Panc1 (cell line): ENCODE measurements around the gene CNGA4. TPM values are rescaled to one million over a fixed set of nuclear protein-coding genes. Genes with fewer than 3 reads are reported as not detected.

Experiments
- ATAC-seq: fragments of 200-7000 bp; cut with Tn5 transposase; 2 replicates; pipeline ENCODE4 v1.9.1; 2020; ENCODE audit warnings: mild to moderate bottlenecking, moderate library complexity
- BruUV-seq: library from RNA; stranded (reverse); fragments of 400-500 nt; replicated peaks from 2 replicates; lab custom pipeline; 2021; lab: Mats Ljungman, UMichigan
- CTCF ChIA-PET: fragments of 300-600 bp; sonication (Branson Sonifier 250); formaldehyde crosslinking; loops from one replicate; lab custom pipeline; 2022; ENCODE audit warnings: antibody characterized with exemption; lab: Charles Lee
- POLR2A ChIA-PET: fragments of 300-600 bp; sonication (Branson Sonifier 250); formaldehyde crosslinking; loops from one replicate; lab custom pipeline; 2022; ENCODE audit warnings: antibody characterized with exemption; lab: Charles Lee
- DNase-seq: peaks from one replicate; pipeline ENCODE4 v3.0.0-alpha.2; 2010; ENCODE audit warnings: low read depth, low spot score
- H3K27ac ChIP-seq: 2 replicates; pipeline ENCODE4 v1.5.1; 2011; ENCODE audit warnings: mild to moderate bottlenecking, low read length, inconsistent platforms
- H3K27me3 ChIP-seq: fragments of 200-500 bp; sonication (Bioruptor generic); 2 replicates; pipeline ENCODE4 v1.6.0; 2014; ENCODE audit warnings: low read length, inconsistent platforms; ENCODE audit not compliant: control insufficient read depth, insufficient read depth
- H3K36me3 ChIP-seq: fragments of 200-500 bp; sonication (Bioruptor generic); 2 replicates; pipeline ENCODE4 v1.5.1; 2014; ENCODE audit warnings: inconsistent platforms, mild to moderate bottlenecking, low read length, moderate library complexity; ENCODE audit not compliant: control insufficient read depth, insufficient read depth
- H3K4me1 ChIP-seq: 2 replicates; pipeline ENCODE4 v1.5.1; 2011; ENCODE audit warnings: inconsistent platforms, mild to moderate bottlenecking, low read length, moderate library complexity; ENCODE audit not compliant: control insufficient read depth, insufficient read depth
- H3K4me3 ChIP-seq, 2 experiments: 2 replicates each; pipeline ENCODE4 v1.5.1; 2011 to 2012; ENCODE audit warnings: low read depth in 2 of 2, low read length in 2 of 2, mild to moderate bottlenecking in 2 of 2, inconsistent platforms in 1 of 2, moderate library complexity in 1 of 2
- H3K9me3 ChIP-seq: fragments of 200-500 bp; sonication (Bioruptor generic); 2 replicates; pipeline ENCODE4 v1.5.1; 2014; ENCODE audit warnings: low read depth, mild to moderate bottlenecking, inconsistent platforms, low read length, moderate library complexity; ENCODE audit not compliant: control insufficient read depth, insufficient read depth
- CTCF ChIP-seq: fragments of 450-650 bp; IDR thresholded peaks from 2 replicates; pipeline ENCODE4 v1.5.1; 2017; ENCODE audit warnings: mild to moderate bottlenecking
- POLR2AphosphoS5 ChIP-seq: IDR thresholded peaks from 2 replicates; pipeline ENCODE4 v1.6.1; 2012; ENCODE audit warnings: mild to moderate bottlenecking, low read depth, low read length, moderate library complexity
- REST ChIP-seq, 2 experiments: IDR thresholded peaks; 2 replicates each; pipeline ENCODE4 v1.6.1; 2011 to 2012; ENCODE audit warnings: low read depth in 2 of 2, control low read depth in 1 of 2, low read length in 1 of 2, mild to moderate bottlenecking in 1 of 2, moderate library complexity in 1 of 2; ENCODE audit not compliant: insufficient read depth in 1 of 2
- SIN3A ChIP-seq: IDR thresholded peaks from 2 replicates; pipeline ENCODE4 v1.6.1; 2012; ENCODE audit warnings: low read depth, mild to moderate bottlenecking, low read length, moderate library complexity, borderline replicate concordance; ENCODE audit not compliant: insufficient read depth
- TCF7L2 ChIP-seq: IDR thresholded peaks from 2 replicates; pipeline ENCODE4 v1.6.1; 2011; ENCODE audit warnings: mild to moderate bottlenecking, low read depth, low read length, inconsistent platforms
- in situ Hi-C: cut with HindIII; loops from 2 replicates; pipeline ENCODE4 v1.10.0; 2016; ENCODE audit warnings: low sequenced_read_pairs, low pct_unique_long_range_greater_than_20kb
- intact Hi-C: fragments of 100-400 bp; cut with micrococcal nuclease; formaldehyde crosslinking; loops from one replicate; pipeline ENCODE4 v1.10.0; 2022; ENCODE audit not compliant: unreplicated experiment
- total RNA-seq: library from RNA; stranded (reverse); gene quantifications from one replicate; pipeline ENCODE4 v1.2.1, GENCODE V29; 2021; ENCODE audit not compliant: unreplicated experiment

CNGA4 gene
- total RNA-seq, 1 experiment from 2014 or later: 0.62 TPM

GRCh38 chr11:6216501-6216900 is 22.4 kb upstream of the CNGA4 start:
- Histone ChIP-seq H3K27me3 (no peaks in the 10 kb centered on the region), H3K36me3 (peaks cover 10% of the 10 kb centered on the region; the same call in 1 of the 2 replicates), H3K9me3 (no peaks in the 10 kb centered on the region), H3K4me1 (no peaks in the 10 kb centered on the region), H3K4me3 (no peak overlapping the region), H3K27ac (no peak overlapping the region)
- intact Hi-C loops: no loop called here
- in situ Hi-C loops: no loop called here
- no peak for DNase-seq
- TF ChIP-seq REST (IDR thresholded peaks at IDR 0.05; ENCODE audit: insufficient read depth in 1 of 2, low read depth in 2 of 2, low read length in 1 of 2) (no peak), CTCF (no peak), TCF7L2 (no peak), SIN3A (no peak), POLR2AphosphoS5 (no peak)
- TSS peak; percentile 2 for BruUV-seq
- ChIA-PET POLR2A (interaction anchor here (0.6 kb wide), 1 partner anchor 18 kb away, joined by 3 read pairs; the partner anchor contains the start of gene FHIP1B), CTCF (no interaction called here)
- ATAC-seq: no peak

GRCh38 chr11:6217722-6218121 is 21.2 kb upstream of the CNGA4 start:
- CTCF ChIA-PET: no interaction called here
- Histone ChIP-seq H3K4me1 (no peaks in the 10 kb centered on the region), H3K27ac (no peak overlapping the region), H3K36me3 (peaks cover 10% of the 10 kb centered on the region; the same call in 1 of the 2 replicates), H3K9me3 (no peaks in the 10 kb centered on the region), H3K27me3 (no peaks in the 10 kb centered on the region), H3K4me3 (no peak overlapping the region)
- no peak for ATAC-seq
- BruUV-seq: no TSS peak
- in situ Hi-C loops (no loop called here), intact Hi-C loops (no loop called here)
- TF ChIP-seq CTCF: no peak
- TF ChIP-seq POLR2AphosphoS5: no peak
- POLR2A ChIA-PET: no interaction called here
- no peak for DNase-seq
